GM12865 (cell line): ENCODE data around the gene EEF1AKMT4.
A peak's percentile ranks its signal among the peaks of the same experiment; 100 is the strongest.

Source experiments
- DNase-seq: peaks from one replicate; pipeline ENCODE4 v3.0.0; 2010; ENCODE audit warnings: low read depth
- H3K4me3 ChIP-seq: 2 replicates; pipeline ENCODE4 v1.5.1; 2011; ENCODE audit warnings: mild to moderate bottlenecking, low read depth, low read length, control low read depth
- CTCF ChIP-seq: IDR thresholded peaks from 2 replicates; pipeline ENCODE4 v1.5.1; 2011; ENCODE audit warnings: low read length, control low read depth, low read depth, inconsistent platforms; ENCODE audit not compliant: insufficient read depth; ENCODE audit errors: missing control alignments

EEF1AKMT4 gene

GRCh38 chr3:184255291-184256039 lies 6.0 kb downstream of the EEF1AKMT4 start:
- no peak overlapping the region for H3K4me3 ChIP-seq
- DNase-seq = no peak

GRCh38 chr3:184257083-184257915 lies 7.8 kb downstream of the EEF1AKMT4 start:
- TF ChIP-seq CTCF = no peak

More at GRCh38 chr3:184255291-184256039, 6.0 kb downstream of the EEF1AKMT4 start:
- no peak for TF ChIP-seq CTCF

GRCh38 chr3:184258926-184259325 lies 9.5 kb downstream of the EEF1AKMT4 start:
- H3K4me3 ChIP-seq = no peak overlapping the region
- no peak for DNase-seq
- no peak for TF ChIP-seq CTCF

More at GRCh38 chr3:184257083-184257915, 7.8 kb downstream of the EEF1AKMT4 start:
- no peak overlapping the region for H3K4me3 ChIP-seq
- no peak for DNase-seq

- no peak for DNase-seq
- TF ChIP-seq CTCF = no peak
- no peak overlapping the region for H3K4me3 ChIP-seq
Measured at GRCh38 chr3:184259396-184259877, 10.0 kb downstream of the EEF1AKMT4 start.

GRCh38 chr3:184259878-184260723 lies 10.6 kb downstream of the EEF1AKMT4 start:
- H3K4me3 ChIP-seq = no peak overlapping the region; the same call in 1 of the 2 replicates
- DNase-seq = no peak
- TF ChIP-seq CTCF = no peak

GRCh38 chr3:184260724-184261269 lies 11.3 kb downstream of the EEF1AKMT4 start:
- H3K4me3 ChIP-seq = peak overlapping the region; percentile 50
- no peak for TF ChIP-seq CTCF
- no peak for DNase-seq
